HG02981 (cell line): ENCODE results near the gene AP2B1.
"Not testable (repeated sequence)": the region's sequence is repeated elsewhere in the genome, so short reads cannot be mapped to it uniquely, and the experiment has no call there.

Source experiments
- ATAC-seq: cut with Tn5 transposase; IDR thresholded peaks from one replicate; pipeline ENCODE4 v1.9.1; 2021; ENCODE audit warnings: mild to moderate bottlenecking, moderate library complexity; ENCODE audit not compliant: unreplicated experiment

Gene AP2B1

GRCh38 chr17:35693662-35694061 lies 106.5 kb downstream of the AP2B1 start:
- no peak for ATAC-seq

- no peak for ATAC-seq
Measured at GRCh38 chr17:35694906-35695305, 107.8 kb downstream of the AP2B1 start.

- ATAC-seq: no peak
Measured at GRCh38 chr17:35695613-35696012, 108.5 kb downstream of the AP2B1 start.

GRCh38 chr17:35698800-35699199 lies 111.7 kb downstream of the AP2B1 start:
- no peak for ATAC-seq

GRCh38 chr17:35700150-35700549 lies 113.0 kb downstream of the AP2B1 start:
- ATAC-seq: no peak

GRCh38 chr17:35701491-35701890 lies 114.4 kb downstream of the AP2B1 start:
- no peak for ATAC-seq

GRCh38 chr17:35703308-35703707 lies 116.2 kb downstream of the AP2B1 start:
- not testable (repeated sequence) for ATAC-seq

- ATAC-seq: no peak
Measured at GRCh38 chr17:35705230-35705629, 118.1 kb downstream of the AP2B1 start.

GRCh38 chr17:35705705-35706104 lies 118.6 kb downstream of the AP2B1 start:
- ATAC-seq: no peak

- no peak for ATAC-seq
Measured at GRCh38 chr17:35708149-35708548, 121.0 kb downstream of the AP2B1 start.

GRCh38 chr17:35708951-35709350 lies 121.8 kb downstream of the AP2B1 start:
- no peak for ATAC-seq

GRCh38 chr17:35709874-35710273 lies 122.8 kb downstream of the AP2B1 start:
- no peak for ATAC-seq

- no peak for ATAC-seq
Measured at GRCh38 chr17:35710950-35711349, 123.8 kb downstream of the AP2B1 start.

- no peak for ATAC-seq
Measured at GRCh38 chr17:35713069-35713728, 126.1 kb downstream of the AP2B1 start.

- no peak for ATAC-seq
Measured at GRCh38 chr17:35714988-35715387, 127.9 kb downstream of the AP2B1 start.

- no peak for ATAC-seq
Measured at GRCh38 chr17:35715416-35715815, 128.3 kb downstream of the AP2B1 start.

GRCh38 chr17:35716173-35716572 lies 129.1 kb downstream of the AP2B1 start:
- ATAC-seq: no peak

GRCh38 chr17:35716897-35717465 lies 129.9 kb downstream of the AP2B1 start:
- no peak for ATAC-seq

- no peak for ATAC-seq
Measured at GRCh38 chr17:35717475-35717874, 130.4 kb downstream of the AP2B1 start.

GRCh38 chr17:35723735-35724134 lies 136.6 kb downstream of the AP2B1 start:
- ATAC-seq: no peak

- no peak for ATAC-seq
Measured at GRCh38 chr17:35725058-35725457, 137.9 kb downstream of the AP2B1 start.

- ATAC-seq: no peak
Measured at GRCh38 chr17:35725802-35726126, 138.6 kb downstream of the AP2B1 start.
